Aorta (tissue), 5 donors: Measurements from ENCODE around the gene GATD1. TPM values are rescaled to one million over a fixed set of nuclear protein-coding genes. Genes with fewer than 3 reads are reported as not detected.

Experiments used
- ATAC-seq: fragments of 200-7000 bp; cut with Tn5 transposase; one replicate; pipeline ENCODE4 v1.9.1; 2022; ENCODE audit warnings: moderate library complexity; ENCODE audit not compliant: low FRiP score
- DNase-seq, 2 donors: peaks; one replicate each; pipeline ENCODE4 v3.0.0-alpha.2; 2020
- H3K27ac ChIP-seq, 2 donors: one replicate each; pipeline ENCODE4 v1.5.1; 2013; ENCODE audit warnings: low read length in 2 of 2, mild to moderate bottlenecking in 2 of 2, moderate library complexity in 2 of 2, control low read depth in 1 of 2, inconsistent platforms in 1 of 2, low read depth in 1 of 2
- H3K27me3 ChIP-seq, 2 donors: one replicate each; pipeline ENCODE4 v1.6.1; 2013; ENCODE audit warnings: control low read depth in 1 of 2, low read length in 1 of 2, mild to moderate bottlenecking in 1 of 2, moderate library complexity in 1 of 2; ENCODE audit not compliant: insufficient read depth in 2 of 2, control insufficient read depth in 1 of 2
- H3K36me3 ChIP-seq, 2 donors: one replicate each; pipeline ENCODE4 v1.6.1; 2013; ENCODE audit warnings: control low read depth in 1 of 2, low read length in 1 of 2, mild to moderate bottlenecking in 1 of 2; ENCODE audit not compliant: insufficient read depth in 2 of 2, control insufficient read depth in 1 of 2
- H3K4me1 ChIP-seq, 2 donors: one replicate each; pipeline ENCODE4 v1.6.1; 2013; ENCODE audit warnings: low read length in 2 of 2, control low read depth in 1 of 2, mild to moderate bottlenecking in 1 of 2, moderate library complexity in 1 of 2; ENCODE audit not compliant: insufficient read depth in 2 of 2, control insufficient read depth in 1 of 2
- H3K4me3 ChIP-seq, 2 donors: one replicate each; pipeline ENCODE4 v1.5.1; 2013; ENCODE audit warnings: low read length in 2 of 2, control low read depth in 1 of 2, mild to moderate bottlenecking in 1 of 2
- H3K9me3 ChIP-seq: one replicate; pipeline ENCODE4 v1.6.1; 2013; ENCODE audit warnings: mild to moderate bottlenecking, low read length; ENCODE audit not compliant: control insufficient read depth
- WGBS, 2 donors: extraction: QIAGEN DNeasy Blood & Tissue Kit; methylation state at CpG; one replicate each; pipeline ENCODE4 v1.1.7; 2013; 5-methylcytosine and 5-hydroxymethylcytosine counted together
- intact Hi-C, 2 donors: fragments of 100-400 bp; cut with DNase I; formaldehyde crosslinking; loops; one replicate each; pipeline versions ENCODE4 v1.14.2 to v1.15.0; 2022
- polyA plus RNA-seq, 2 donors: library from polyadenylated mRNA; stranded (reverse); fragments of 200-250 nt; gene quantifications; one replicate each; pipeline ENCODE4 v1.2.3, GENCODE V29; 2013
- total RNA-seq, 2 donors: library from RNA; stranded (reverse); fragmentation: NEBNext Ultra II Directional; extraction: Animal tissue kit (Norgen Biotek cat#: 25700); gene quantifications; one replicate each; pipeline ENCODE4 v1.2.1, GENCODE V29; 2021
- donor health status: healthy with polysubstance abuse.
- donor health status: Bipolar disorder and iron deficiency.
- donor health status: DM: no; HTN: no; CAD: no.
- donor health status: DM: no; HTN: no; CAD: no.
- donor health status: DM: yes; HTN: yes; CAD: no.

The GATD1 gene
- total and polyA plus RNA-seq, 4 donors: 9.6 to 52.7 (median 34.3) TPM

- ATAC-seq (no peak), DNase-seq (no peak)
- Histone ChIP-seq H3K4me3 (no peak overlapping the region), H3K27me3 (no peaks in the 10 kb centered on the region), H3K9me3 (no peaks in the 10 kb centered on the region), H3K36me3 (peaks cover 0 to 6% of the 10 kb centered on the region in 2 donors), H3K4me1 (no peaks in the 10 kb centered on the region), H3K27ac (peak overlapping the region in 1 of 2 donors; percentile 34)
- intact Hi-C loops: no loop called here
- 51 to 59% methylated on average over 21 to 22 of the region's 22 CpGs for whole genome bisulfite sequencing, 2 donors
Measured at GRCh38 chr11:821512-822371, 44.5 kb upstream of the GATD1 start.

GRCh38 chr11:820655-821511 is 43.6 kb upstream of the GATD1 start:
- H3K4me1 ChIP-seq: no peaks in the 10 kb centered on the region
- intact Hi-C loops: no loop called here
- no peaks in the 10 kb centered on the region for H3K9me3 ChIP-seq
- H3K27me3 ChIP-seq: no peaks in the 10 kb centered on the region
- H3K27ac ChIP-seq: peak overlapping the region in 1 of 2 donors; percentile 89
- DNase-seq: peak; percentile 93 to 95
- 15 to 24% methylated on average over 11 of the region's 11 CpGs for WGBS, 2 donors
- H3K4me3 ChIP-seq: peak overlapping the region; percentile 73 to 98
- peaks cover 0 to 6% of the 10 kb centered on the region in 2 donors for H3K36me3 ChIP-seq
- peak; percentile 69 for ATAC-seq

DNA sequence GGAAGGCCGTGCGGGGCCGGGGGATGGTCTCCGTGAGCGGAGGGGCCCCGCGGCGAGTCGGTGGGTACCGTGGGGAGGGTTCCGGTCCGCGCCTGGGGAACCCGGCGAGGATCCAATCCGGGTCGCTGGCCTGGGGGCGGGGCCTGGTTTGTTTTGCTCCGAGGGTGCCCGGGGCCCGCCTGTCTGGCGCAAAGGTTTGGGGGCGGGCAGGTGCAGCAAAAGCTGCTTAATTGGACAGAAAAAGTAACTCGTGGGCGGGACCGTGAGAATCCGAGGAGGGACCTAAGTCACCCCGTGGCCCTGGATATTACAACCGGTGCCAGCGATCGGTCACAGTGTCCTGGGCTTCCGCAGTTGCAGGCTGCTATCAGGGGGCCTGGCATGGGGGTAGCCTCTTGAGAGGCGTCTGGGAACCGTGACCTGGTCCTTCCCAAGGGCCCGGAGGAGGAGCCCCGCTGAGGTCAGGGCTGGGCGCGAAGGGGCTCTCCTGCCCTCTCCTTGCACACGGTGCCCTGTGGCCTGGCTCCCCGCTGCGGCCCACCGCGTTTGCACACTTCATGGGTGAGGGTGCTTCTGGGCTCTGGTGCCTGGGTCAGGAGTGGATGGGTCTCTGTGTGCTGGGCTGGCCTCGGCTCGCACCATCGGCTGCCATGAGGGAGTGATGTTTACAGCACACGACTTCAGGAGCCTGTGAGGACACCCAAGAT is 42.8 kb upstream of the GATD1 start:
- Histone ChIP-seq H3K4me1 (no peaks in the 10 kb centered on the region), H3K4me3 (peak overlapping the region; percentile 73 to 98), H3K27me3 (no peaks in the 10 kb centered on the region), H3K27ac (peak overlapping the region; percentile 89 to 95), H3K36me3 (peaks cover 0 to 4% of the 10 kb centered on the region in 2 donors), H3K9me3 (no peaks in the 10 kb centered on the region)
- DNase-seq (peak; percentile 94 to 95), ATAC-seq (peak; percentile 68)
- 1 to 2% methylated on average over 38 to 47 of the region's 47 CpGs for WGBS, 2 donors
- intact Hi-C loops: no loop called here

- peak overlapping the region; percentile 73 to 98 for H3K4me3 ChIP-seq
- peak; percentile 95 to 98 for DNase-seq
- H3K36me3 ChIP-seq: peaks cover 0 to under 1% of the 10 kb centered on the region in 2 donors
- H3K27ac ChIP-seq: peak overlapping the region; percentile 71 to 95
- peak; percentile 91 for ATAC-seq
- WGBS, 2 donors: 0 to 1% methylated on average over 52 to 96 of the region's 96 CpGs
- no peaks in the 10 kb centered on the region for H3K27me3 ChIP-seq
- no peaks in the 10 kb centered on the region for H3K9me3 ChIP-seq
- intact Hi-C loops: no loop called here
- no peaks in the 10 kb centered on the region for H3K4me1 ChIP-seq
Measured at GRCh38 chr11:819129-819931, 42.0 kb upstream of the GATD1 start.

- DNase-seq (no peak), ATAC-seq (peak; percentile 20)
- Histone ChIP-seq H3K4me3 (peak within 1 kb of the TSS; percentile 73 to 98), H3K36me3 (peaks cover 0 to 2% of the 10 kb centered on the region in 2 donors), H3K4me1 (no peaks in the 10 kb centered on the region), H3K27me3 (no peaks in the 10 kb centered on the region), H3K27ac (peak within 1 kb of the TSS; percentile 71 to 95), H3K9me3 (no peaks in the 10 kb centered on the region)
- intact Hi-C loops: no loop called here
- WGBS, 2 donors: 22% methylated on average over 20 of the region's 20 CpGs
Measured at GRCh38 chr11:818396-819128, 41.3 kb upstream of the GATD1 start, which contains the start of gene PNPLA2. TSS of gene PNPLA2 (plus strand) at chr11:818914. CDS start at chr11:819719, 805 bp downstream.

GRCh38 chr11:816433-816779 is 39.1 kb upstream of the GATD1 start:
- DNase-seq (no peak), ATAC-seq (no peak)
- H3K27ac ChIP-seq: no peak overlapping the region
- 77 to 80% methylated on average over 11 of the region's 11 CpGs for WGBS, 2 donors
- no peaks in the 10 kb centered on the region for H3K27me3 ChIP-seq
- peaks cover 0 to 13% of the 10 kb centered on the region in 2 donors for H3K36me3 ChIP-seq
- no peaks in the 10 kb centered on the region for H3K9me3 ChIP-seq
- intact Hi-C loops: no loop called here
- H3K4me1 ChIP-seq: no peaks in the 10 kb centered on the region
- H3K4me3 ChIP-seq: no peak overlapping the region

- intact Hi-C loops: no loop called here
Measured at GRCh38 chr11:815675-816432, 38.6 kb upstream of the GATD1 start.

More at GRCh38 chr11:815675-816432, 38.6 kb upstream of the GATD1 start:
- Histone ChIP-seq H3K27ac (no peak overlapping the region), H3K9me3 (no peaks in the 10 kb centered on the region), H3K4me3 (no peak overlapping the region), H3K27me3 (no peaks in the 10 kb centered on the region), H3K4me1 (no peaks in the 10 kb centered on the region), H3K36me3 (peaks cover 0 to 13% of the 10 kb centered on the region in 2 donors)
- 85 to 90% methylated on average over 11 of the region's 11 CpGs for WGBS, 2 donors
- ATAC-seq: no peak
- no peak for DNase-seq
